Measurements from ENCODE around the gene MZT1. TPM values are rescaled to one million over a fixed set of nuclear protein-coding genes. Genes with fewer than 3 reads are reported as not detected.

MZT1 gene
- total and polyA plus RNA-seq, 2 donors (not counting 1 experiment from before 2014, with no cell fraction given), result 2.1 to 5.7 TPM

DNA sequence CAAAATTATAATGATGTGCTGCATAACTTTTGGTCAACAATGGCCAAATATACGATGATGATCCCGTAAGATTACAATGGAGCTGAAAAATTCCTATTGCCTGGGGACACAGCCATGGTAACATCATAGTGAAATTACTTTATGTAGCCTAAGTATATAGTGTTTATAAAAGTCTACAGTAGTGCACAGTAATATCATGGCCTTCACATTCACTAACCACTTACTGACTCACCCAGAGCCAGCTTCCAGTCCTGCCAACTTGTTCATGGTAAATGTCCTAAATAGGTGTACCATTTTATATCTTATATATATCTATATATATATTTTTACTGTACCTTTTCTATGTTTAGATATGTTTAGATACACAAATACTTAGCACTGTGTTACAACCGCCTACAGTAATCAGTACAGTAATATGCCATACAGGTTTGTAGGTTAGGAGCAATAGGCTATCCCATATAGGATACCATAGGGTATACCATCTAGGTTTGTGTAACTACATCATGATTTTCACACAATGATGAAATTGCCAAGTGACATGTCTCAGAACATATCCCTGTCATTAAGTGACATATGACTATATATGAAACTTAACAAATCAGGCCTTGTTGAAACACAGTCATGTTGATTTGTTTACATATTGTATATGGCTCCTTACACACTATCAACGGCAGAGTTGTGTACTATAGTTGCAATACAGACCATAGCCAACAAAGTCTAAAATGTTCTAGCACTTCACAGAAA is 30.5 kb upstream of the MZT1 start:
- Mint-ChIP-seq H3K27me3 (no peaks in the 10 kb centered on the region), H3K4me3 (no peak overlapping the region), H3K9me3 (ENCODE audit: insufficient read depth) (no peaks in the 10 kb centered on the region), H3K4me1 (peaks cover 5% of the 10 kb centered on the region), H3K27ac (no peak overlapping the region)
- DNase-seq (no peak), ATAC-seq (ENCODE audit: low read depth) (no peak)
- WGBS (ENCODE audit: insufficient coverage), result no CpG with 5 or more reads among the region's 4 CpGs
- peaks cover 16 to 73% of the 10 kb centered on the region in 2 experiments for H3K36me3 ChIP-seq (replicated peaks in 1 of 2; ENCODE audit: control extremely low read depth in 1 of 2, control insufficient read depth in 1 of 2, extremely low read depth in 1 of 2, insufficient read depth in 2 of 2, low read length in 1 of 2)
- ChIA-PET CTCF (no interaction called here), POLR2A (no interaction called here)
- TF ChIP-seq, protein P1, sequence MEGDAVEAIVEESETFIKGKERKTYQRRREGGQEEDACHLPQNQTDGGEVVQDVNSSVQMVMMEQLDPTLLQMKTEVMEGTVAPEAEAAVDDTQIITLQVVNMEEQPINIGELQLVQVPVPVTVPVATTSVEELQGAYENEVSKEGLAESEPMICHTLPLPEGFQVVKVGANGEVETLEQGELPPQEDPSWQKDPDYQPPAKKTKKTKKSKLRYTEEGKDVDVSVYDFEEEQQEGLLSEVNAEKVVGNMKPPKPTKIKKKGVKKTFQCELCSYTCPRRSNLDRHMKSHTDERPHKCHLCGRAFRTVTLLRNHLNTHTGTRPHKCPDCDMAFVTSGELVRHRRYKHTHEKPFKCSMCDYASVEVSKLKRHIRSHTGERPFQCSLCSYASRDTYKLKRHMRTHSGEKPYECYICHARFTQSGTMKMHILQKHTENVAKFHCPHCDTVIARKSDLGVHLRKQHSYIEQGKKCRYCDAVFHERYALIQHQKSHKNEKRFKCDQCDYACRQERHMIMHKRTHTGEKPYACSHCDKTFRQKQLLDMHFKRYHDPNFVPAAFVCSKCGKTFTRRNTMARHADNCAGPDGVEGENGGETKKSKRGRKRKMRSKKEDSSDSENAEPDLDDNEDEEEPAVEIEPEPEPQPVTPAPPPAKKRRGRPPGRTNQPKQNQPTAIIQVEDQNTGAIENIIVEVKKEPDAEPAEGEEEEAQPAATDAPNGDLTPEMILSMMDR (IDR thresholded peaks at IDR 0.05), result no peak
- TF ChIP-seq EZH2 (IDR thresholded peaks at IDR 0.05; ENCODE audit: borderline replicate concordance, insufficient read depth, low read depth, low read length, poor library complexity, severe bottlenecking), result no peak
- intact Hi-C loops (cut with micrococcal nuclease), result no loop called here
- H3K27ac ChIP-seq (ENCODE audit: low read length in 2 of 2), result no peak overlapping the region
- no peak overlapping the region for H3K4me3 ChIP-seq (ENCODE audit: control extremely low read depth in 1 of 5, extremely low read depth in 1 of 5, insufficient read depth in 1 of 5, low read depth in 2 of 5, low read length in 4 of 5)
- no peaks in the 10 kb centered on the region for H3K9me3 ChIP-seq (ENCODE audit: control extremely low read depth in 1 of 3, control insufficient read depth in 2 of 3, insufficient read depth in 1 of 3, low read length in 2 of 3)
- no peak overlapping the region for H3K4me2 ChIP-seq (replicated peaks; ENCODE audit: low read depth, low read length, poor library complexity, severe bottlenecking)
- no peaks in the 10 kb centered on the region for H3K79me2 ChIP-seq (ENCODE audit: control insufficient read depth, insufficient read depth, low read length)
- no peaks in the 10 kb centered on the region for H3K4me1 ChIP-seq (ENCODE audit: control insufficient read depth in 2 of 2, insufficient read depth in 2 of 2, low read length in 2 of 2)
- H4K20me1 ChIP-seq (ENCODE audit: control insufficient read depth, insufficient read depth, low read length, poor library complexity, severe bottlenecking), result peaks cover 17% of the 10 kb centered on the region
- H3K9ac ChIP-seq (ENCODE audit: low read length), result no peak overlapping the region
- H2AFZ ChIP-seq (ENCODE audit: insufficient read depth, low read depth, low read length, poor library complexity, severe bottlenecking), result no peak overlapping the region
- no peaks in the 10 kb centered on the region for H3K27me3 ChIP-seq (replicated peaks in 1 of 4; ENCODE audit: control extremely low read depth in 1 of 4, control insufficient read depth in 3 of 4, insufficient read depth in 4 of 4, low read length in 3 of 4)

GRCh38 chr13:72754111-72754510 is 26.7 kb upstream of the MZT1 start:
- H3K79me2 ChIP-seq (ENCODE audit: control insufficient read depth, insufficient read depth, low read length), result peaks cover 6% of the 10 kb centered on the region
- peaks cover 9 to 58% of the 10 kb centered on the region in 2 experiments for H3K36me3 ChIP-seq (replicated peaks in 1 of 2; ENCODE audit: control extremely low read depth in 1 of 2, control insufficient read depth in 1 of 2, extremely low read depth in 1 of 2, insufficient read depth in 2 of 2, low read length in 1 of 2)
- no peak overlapping the region for H3K4me3 ChIP-seq (ENCODE audit: control extremely low read depth in 1 of 5, extremely low read depth in 1 of 5, insufficient read depth in 1 of 5, low read depth in 2 of 5, low read length in 4 of 5)
- WGBS (ENCODE audit: insufficient coverage), result 100% methylated on average over 4 of the region's 6 CpGs
- H2AFZ ChIP-seq (ENCODE audit: insufficient read depth, low read depth, low read length, poor library complexity, severe bottlenecking), result no peak overlapping the region
- no peaks in the 10 kb centered on the region for H3K27me3 Mint-ChIP-seq
- H3K9me3 ChIP-seq (ENCODE audit: control extremely low read depth in 1 of 3, control insufficient read depth in 2 of 3, insufficient read depth in 1 of 3, low read length in 2 of 3), result no peaks in the 10 kb centered on the region
- ATAC-seq (ENCODE audit: low read depth), result no peak
- no peak overlapping the region for H3K4me3 Mint-ChIP-seq
- POLR2A ChIA-PET, result no interaction called here
- no peak overlapping the region for H3K9ac ChIP-seq (ENCODE audit: low read length)
- CTCF ChIA-PET, result no interaction called here
- no peak for TF ChIP-seq EZH2 (IDR thresholded peaks at IDR 0.05; ENCODE audit: borderline replicate concordance, insufficient read depth, low read depth, low read length, poor library complexity, severe bottlenecking)
- TF ChIP-seq, protein P1 (IDR thresholded peaks at IDR 0.05), result no peak
- peaks cover 3% of the 10 kb centered on the region for H3K9me3 Mint-ChIP-seq (ENCODE audit: insufficient read depth)
- H3K27me3 ChIP-seq (replicated peaks in 1 of 4; ENCODE audit: control extremely low read depth in 1 of 4, control insufficient read depth in 3 of 4, insufficient read depth in 4 of 4, low read length in 3 of 4), result no peaks in the 10 kb centered on the region
- H3K4me1 ChIP-seq (ENCODE audit: control insufficient read depth in 2 of 2, insufficient read depth in 2 of 2, low read length in 2 of 2), result no peaks in the 10 kb centered on the region
- DNase-seq, result no peak
- H3K4me2 ChIP-seq (replicated peaks; ENCODE audit: low read depth, low read length, poor library complexity, severe bottlenecking), result no peak overlapping the region
- intact Hi-C loops (cut with micrococcal nuclease), result no loop called here
- no peak overlapping the region for H3K27ac Mint-ChIP-seq
- H3K27ac ChIP-seq (ENCODE audit: low read length in 2 of 2), result no peak overlapping the region
- peaks cover 21% of the 10 kb centered on the region for H4K20me1 ChIP-seq (ENCODE audit: control insufficient read depth, insufficient read depth, low read length, poor library complexity, severe bottlenecking)
- H3K4me1 Mint-ChIP-seq, result no peaks in the 10 kb centered on the region
